Measurements from ENCODE around the gene ANAPC5.

GRCh38 chr12:121300083-121300819 lies 52.0 kb downstream of the ANAPC5 start:
- no peak for TF ChIP-seq TAF1 (IDR thresholded peaks at IDR 0.05; ENCODE audit: borderline replicate concordance, insufficient read depth, low read length)
- TF ChIP-seq FOXP2 (optimal IDR thresholded peaks at IDR 0.05; ENCODE audit: borderline replicate concordance, extremely low read depth, extremely low read length, insufficient read depth), result no peak
- no peak for TF ChIP-seq POLR2AphosphoS5 (IDR thresholded peaks at IDR 0.05; ENCODE audit: low read depth, low read length)
- TF ChIP-seq REST (IDR thresholded peaks at IDR 0.05; ENCODE audit: insufficient read depth in 1 of 2, low read depth in 2 of 2, low read length in 2 of 2), result no peak
- no peak for TF ChIP-seq SIN3A (IDR thresholded peaks at IDR 0.05; ENCODE audit: borderline replicate concordance, insufficient read depth, low read length)
